Stomach (tissue), 4 donors: Measurements from ENCODE around the gene CADPS.

Experiments
- POLR2A ChIP-seq, 4 donors: fragments of 450-650 bp; IDR thresholded peaks; one replicate each; pipeline ENCODE4 v1.6.1; 2016; ENCODE audit warnings: antibody characterized with exemption in 4 of 4, control low read depth in 2 of 4, mild to moderate bottlenecking in 1 of 4, moderate library complexity in 1 of 4
- TF ChIP-seq, protein P1 (sequence below), 7 experiments: fragments of 450-650 bp in 4 of 7; fragments of 200-600 bp in 3 of 7; sonication (generic) in 3 of 7; IDR thresholded peaks; one replicate each; pipeline ENCODE4 v1.5.1; 2016 to 2019; ENCODE audit warnings: antibody characterized with exemption in 7 of 7, control low read depth in 2 of 7, mild to moderate bottlenecking in 1 of 7

DNA sequence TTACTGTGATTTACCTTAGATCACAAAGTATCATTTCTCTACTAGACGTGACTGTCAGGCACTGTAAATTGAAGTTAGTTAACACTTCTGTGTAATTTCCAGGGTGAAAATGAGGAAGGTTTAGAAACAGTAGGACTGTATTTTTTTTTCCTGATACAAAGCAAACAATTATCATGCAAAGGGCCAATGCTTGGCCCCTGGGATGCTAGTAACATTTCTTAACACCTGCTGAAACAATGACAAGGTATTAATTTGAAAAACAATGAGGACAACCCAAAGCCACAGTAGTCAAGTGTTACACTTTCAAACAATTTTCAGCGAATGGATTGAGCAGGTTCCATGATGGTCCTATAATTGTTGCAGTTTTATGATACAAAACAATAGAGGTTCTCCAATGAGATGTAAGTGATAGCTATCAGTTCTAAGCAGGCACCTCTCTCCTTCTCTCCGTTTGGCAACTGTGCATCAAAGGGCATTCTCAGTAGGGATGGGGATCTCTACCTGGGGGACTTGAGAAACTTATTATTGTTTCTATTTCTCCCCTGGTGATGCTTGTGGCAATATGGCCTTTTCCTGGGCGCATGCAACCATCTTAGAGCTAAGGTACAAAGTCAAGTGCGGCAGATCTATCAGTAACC, 435.9 kb downstream of the CADPS start:
- TF ChIP-seq, protein P1, sequence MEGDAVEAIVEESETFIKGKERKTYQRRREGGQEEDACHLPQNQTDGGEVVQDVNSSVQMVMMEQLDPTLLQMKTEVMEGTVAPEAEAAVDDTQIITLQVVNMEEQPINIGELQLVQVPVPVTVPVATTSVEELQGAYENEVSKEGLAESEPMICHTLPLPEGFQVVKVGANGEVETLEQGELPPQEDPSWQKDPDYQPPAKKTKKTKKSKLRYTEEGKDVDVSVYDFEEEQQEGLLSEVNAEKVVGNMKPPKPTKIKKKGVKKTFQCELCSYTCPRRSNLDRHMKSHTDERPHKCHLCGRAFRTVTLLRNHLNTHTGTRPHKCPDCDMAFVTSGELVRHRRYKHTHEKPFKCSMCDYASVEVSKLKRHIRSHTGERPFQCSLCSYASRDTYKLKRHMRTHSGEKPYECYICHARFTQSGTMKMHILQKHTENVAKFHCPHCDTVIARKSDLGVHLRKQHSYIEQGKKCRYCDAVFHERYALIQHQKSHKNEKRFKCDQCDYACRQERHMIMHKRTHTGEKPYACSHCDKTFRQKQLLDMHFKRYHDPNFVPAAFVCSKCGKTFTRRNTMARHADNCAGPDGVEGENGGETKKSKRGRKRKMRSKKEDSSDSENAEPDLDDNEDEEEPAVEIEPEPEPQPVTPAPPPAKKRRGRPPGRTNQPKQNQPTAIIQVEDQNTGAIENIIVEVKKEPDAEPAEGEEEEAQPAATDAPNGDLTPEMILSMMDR (IDR thresholded peaks at IDR 0.05): no peak
- TF ChIP-seq POLR2A (IDR thresholded peaks at IDR 0.05): no peak
